GM23248 (cell line): ENCODE results near the gene MAST1. TPM values are rescaled to one million over a fixed set of nuclear protein-coding genes. Genes with fewer than 3 reads are reported as not detected.

Experiments
- DNase-seq: peaks from one replicate; pipeline ENCODE4 v3.0.0-alpha.2; 2015
- H2AFZ ChIP-seq: fragments of 200-600 bp; sonication (generic); 2 replicates; pipeline ENCODE4 v1.6.1; 2016; ENCODE audit warnings: antibody characterized with exemption
- H3F3A ChIP-seq: fragments of 200-600 bp; sonication (generic); 2 replicates; pipeline ENCODE4 v1.6.1; 2016; ENCODE audit warnings: mild to moderate bottlenecking, antibody characterized with exemption, mixed run types; ENCODE audit not compliant: insufficient read depth
- H3K27ac ChIP-seq: fragments of 200-600 bp; sonication (generic); 2 replicates; pipeline ENCODE4 v1.5.1; 2016; ENCODE audit warnings: mild to moderate bottlenecking
- H3K27me3 ChIP-seq: fragments of 200-600 bp; sonication (generic); replicated peaks from 2 replicates; pipeline ENCODE4 v1.6.1; 2016; ENCODE audit warnings: mild to moderate bottlenecking; ENCODE audit not compliant: insufficient read depth
- H3K36me3 ChIP-seq: fragments of 200-600 bp; sonication (generic); 2 replicates; pipeline ENCODE4 v1.6.1; 2016; ENCODE audit warnings: low read depth, mild to moderate bottlenecking
- H3K4me1 ChIP-seq: fragments of 200-600 bp; sonication (generic); 2 replicates; pipeline ENCODE4 v1.6.1; 2016; ENCODE audit warnings: mild to moderate bottlenecking; ENCODE audit not compliant: insufficient read depth
- H3K4me2 ChIP-seq: fragments of 200-600 bp; sonication (generic); one replicate; pipeline ENCODE4 v1.6.1; 2016; ENCODE audit warnings: mild to moderate bottlenecking; ENCODE audit not compliant: unreplicated experiment
- H3K4me3 ChIP-seq: fragments of 200-600 bp; sonication (generic); 2 replicates; pipeline ENCODE4 v1.5.1; 2016; ENCODE audit warnings: mild to moderate bottlenecking
- H3K79me2 ChIP-seq: fragments of 200-600 bp; sonication (generic); 2 replicates; pipeline ENCODE4 v1.6.1; 2016; ENCODE audit warnings: mild to moderate bottlenecking; ENCODE audit not compliant: insufficient read depth
- H3K9ac ChIP-seq: fragments of 200-600 bp; sonication (generic); 2 replicates; pipeline ENCODE4 v1.6.1; 2016; ENCODE audit warnings: mild to moderate bottlenecking
- H3K9me2 ChIP-seq: fragments of 200-600 bp; sonication (generic); 2 replicates; pipeline ENCODE4 v1.6.1; 2016; ENCODE audit warnings: mixed run types, mild to moderate bottlenecking, moderate library complexity; ENCODE audit not compliant: insufficient read depth
- H3K9me3 ChIP-seq: fragments of 200-600 bp; sonication (generic); one replicate; pipeline ENCODE4 v1.6.1; 2017; ENCODE audit warnings: low read depth
- H4K20me1 ChIP-seq: fragments of 200-600 bp; sonication (generic); 2 replicates; pipeline ENCODE4 v1.6.0; 2016; ENCODE audit not compliant: insufficient read depth
- EZH2 ChIP-seq: fragments of 200-600 bp; sonication (generic); IDR thresholded peaks from 2 replicates; pipeline ENCODE4 v1.6.1; 2018; ENCODE audit warnings: antibody characterized with exemption, mild to moderate bottlenecking; ENCODE audit not compliant: insufficient read depth, poor library complexity, severe bottlenecking
- EZH2phosphoT487 ChIP-seq: fragments of 200-600 bp; sonication (generic); IDR thresholded peaks from 2 replicates; pipeline ENCODE4 v1.6.1; 2018; ENCODE audit warnings: antibody characterized with exemption, moderate library complexity, mild to moderate bottlenecking, low read depth; ENCODE audit not compliant: insufficient read depth
- WGBS, 2 experiments: methylation state at CpG; one replicate each; pipeline ENCODE4 v1.1.6; 2015 to 2017; ENCODE audit warnings: low lambda C conversion rate in 2 of 2, low coverage in 1 of 2; ENCODE audit errors: missing lambda C conversion rate in 2 of 2; 5-methylcytosine and 5-hydroxymethylcytosine counted together
- in situ Hi-C: fragments of 300-500 bp; cut with MboI; formaldehyde crosslinking; loops from 2 replicates; pipeline ENCODE4 v1.15.0; 2020
- polyA plus RNA-seq: library from polyadenylated mRNA; unstranded; fragments of >200 nt; fragmentation: Nextera tagmentation; extraction: Ambion mirVana; gene quantifications from 2 replicates; pipeline ENCODE4 v1.2.1, GENCODE V29; 2016
- total RNA-seq: library from RNA; depleted of rRNA; stranded (reverse); fragments of >200 nt; shearing (Covaris generic); gene quantifications from 2 replicates; pipeline ENCODE4 v1.2.3, GENCODE V29; 2014

Gene MAST1
- total and polyA plus RNA-seq, 2 experiments from 2014 or later, result 0.24 TPM; not detected in 1

DNA sequence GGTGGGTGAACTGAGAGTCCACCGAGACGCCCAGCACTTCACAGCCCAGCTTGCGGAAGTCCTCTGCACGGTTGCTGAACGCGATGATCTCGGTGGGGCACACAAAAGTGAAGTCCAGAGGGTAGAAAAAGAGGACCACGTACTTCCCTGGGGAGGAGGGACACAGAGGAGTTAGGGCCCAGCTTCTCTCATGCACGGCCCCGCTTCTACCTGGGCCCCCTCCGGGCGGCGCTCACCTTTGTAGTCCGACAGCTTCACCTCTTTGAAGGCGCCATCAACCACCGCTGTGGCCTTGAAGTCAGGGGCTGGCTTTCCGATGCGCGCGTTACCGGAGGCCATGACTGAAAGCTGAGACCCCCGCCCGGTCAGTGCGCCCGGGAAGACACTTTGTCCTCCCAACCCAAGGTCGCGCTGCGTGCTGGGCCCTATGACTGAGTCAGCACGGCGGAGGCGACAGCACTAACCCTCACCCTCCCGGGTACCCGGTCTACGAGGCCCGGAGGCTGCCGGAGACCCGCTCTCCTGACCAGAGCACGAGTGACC lies 37.3 kb upstream of the MAST1 start:
- Histone ChIP-seq H2AFZ (peak overlapping the region; percentile 92), H3K79me2 (no peaks in the 10 kb centered on the region; the same call in 1 of the 2 replicates), H3K9ac (peak overlapping the region; percentile 83), H3K9me3 (no peaks in the 10 kb centered on the region), H3K4me1 (peaks cover 4% of the 10 kb centered on the region; the same call in 1 of the 2 replicates), H3K4me3 (peak overlapping the region; percentile 83), H3K36me3 (no peaks in the 10 kb centered on the region), H4K20me1 (no peaks in the 10 kb centered on the region), H3K27me3 (no peaks in the 10 kb centered on the region), H3K9me2 (no peaks in the 10 kb centered on the region), H3K4me2 (peak overlapping the region; percentile 95), H3F3A (peaks cover 17% of the 10 kb centered on the region; the same call in 1 of the 2 replicates), H3K27ac (no peak overlapping the region)
- DNase-seq, result peak; percentile 47
- TF ChIP-seq EZH2 (no peak), EZH2phosphoT487 (no peak)
- 11 to 14% methylated on average over 38 of the region's 38 CpGs for WGBS, 2 experiments
- in situ Hi-C loops, result no loop called here

DNA sequence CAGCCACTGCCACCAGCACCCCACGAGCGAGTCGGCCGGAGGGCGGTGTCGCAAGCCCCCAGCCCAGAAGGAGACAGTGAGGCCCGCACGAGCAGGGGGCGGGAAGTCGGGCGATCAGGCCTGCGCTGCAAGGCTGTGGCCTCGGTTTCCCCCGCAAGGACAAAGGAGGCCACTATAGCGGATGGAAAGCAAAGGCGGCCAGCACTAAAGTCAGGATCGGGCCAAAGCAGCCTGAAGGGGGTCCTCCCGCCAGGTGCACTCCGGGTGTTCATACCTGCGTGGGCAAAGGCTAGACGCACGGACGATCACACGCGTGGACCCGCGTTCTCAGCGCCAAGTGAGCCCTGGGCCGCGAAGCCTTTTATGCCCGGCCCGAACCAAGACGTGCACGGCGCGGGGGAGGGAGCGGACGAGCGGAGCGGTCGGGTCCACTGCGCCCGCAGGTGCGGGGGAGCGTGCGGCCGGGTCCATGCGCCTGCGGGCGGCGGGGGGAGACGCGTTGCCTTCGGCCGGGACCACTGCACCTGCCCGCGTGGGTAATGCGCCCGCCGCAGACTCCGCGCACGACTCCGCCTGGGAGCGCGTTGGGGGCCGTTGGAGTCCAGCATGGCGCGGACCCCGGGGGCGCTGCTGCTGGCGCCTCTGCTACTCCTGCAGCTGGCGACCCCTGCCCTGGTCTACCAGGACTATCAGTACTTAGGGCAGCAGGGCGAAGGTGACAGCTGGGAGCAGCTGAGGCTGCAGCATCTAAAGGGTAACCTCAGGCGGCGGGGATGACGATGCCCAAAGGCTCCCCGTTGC lies 36.6 kb upstream of the MAST1 start, which contains the start of the genes PRDX2 and THSD8:
Gene PRDX2 (minus strand): TSS at position 335 of the 801 bp plus-strand sequence. CDS start 539 bp downstream, outside the sequence.
Gene THSD8 (plus strand): TSS at position 604 of the 801 bp plus-strand sequence. CDS start 3 bp downstream, at position 607.
- 1% methylated on average over 62 to 66 of the region's 78 CpGs for WGBS, 2 experiments
- Histone ChIP-seq H4K20me1 (no peaks in the 10 kb centered on the region), H3F3A (0 out of 2 replicates have a peak, but pooled peaks cover 13% of the 10 kb centered on the region), H3K4me2 (peak within 1 kb of the TSS; percentile 95), H3K4me3 (peak within 1 kb of the TSS; percentile 83), H3K4me1 (no peaks in the 10 kb centered on the region), H3K27ac (no peak within 1 kb of the TSS), H3K27me3 (no peaks in the 10 kb centered on the region), H3K9me3 (no peaks in the 10 kb centered on the region), H3K79me2 (peaks cover 1% of the 10 kb centered on the region; the same call in 1 of the 2 replicates), H3K36me3 (no peaks in the 10 kb centered on the region), H3K9me2 (no peaks in the 10 kb centered on the region), H3K9ac (peak within 1 kb of the TSS; percentile 83), H2AFZ (peak within 1 kb of the TSS; percentile 92)
- in situ Hi-C loops, result no loop called here
- peak; percentile 86 for DNase-seq
- no peak for TF ChIP-seq EZH2phosphoT487
- no peak for TF ChIP-seq EZH2

DNA sequence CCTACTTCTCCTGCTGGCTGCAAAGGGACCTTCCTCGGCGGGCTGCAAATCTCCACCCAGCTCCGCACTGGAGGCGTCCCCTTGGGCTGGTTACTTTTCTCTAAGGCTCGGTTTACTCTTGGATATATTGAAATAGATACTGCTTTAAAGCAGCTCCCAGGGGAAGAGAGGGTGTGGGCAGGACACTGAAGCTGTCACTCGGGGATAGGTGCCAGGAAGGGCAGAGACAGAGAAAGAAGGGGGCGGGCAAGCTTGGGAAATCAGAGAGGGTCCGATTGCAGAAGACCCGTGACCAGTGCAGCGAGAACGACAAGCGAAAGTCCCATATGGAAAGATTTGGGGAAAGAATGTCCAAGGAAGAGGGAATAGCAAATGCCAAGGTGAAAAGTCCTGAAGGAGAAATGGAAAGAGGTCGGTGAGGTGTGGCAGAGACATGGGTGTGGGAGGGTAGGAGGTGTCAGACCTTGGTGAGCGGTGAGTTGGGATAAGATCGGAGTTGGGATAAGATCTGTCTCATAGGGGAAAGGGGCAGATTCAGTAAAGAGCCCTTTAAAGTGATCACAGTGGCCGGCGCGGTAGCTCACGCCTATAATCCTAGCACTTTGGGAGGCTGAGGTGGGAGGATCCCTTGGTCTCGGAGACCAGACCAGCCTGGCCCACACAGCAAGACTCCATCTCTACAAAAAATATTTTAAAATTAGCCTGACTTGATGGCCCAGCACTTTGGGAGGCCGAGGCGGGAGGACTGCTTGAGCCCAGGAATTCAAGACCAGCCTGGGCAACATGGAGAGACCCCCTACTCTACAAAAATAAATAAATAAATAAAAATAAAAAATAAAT lies 35.8 kb upstream of the MAST1 start:
- DNase-seq, result peak; percentile 48
- Histone ChIP-seq H4K20me1 (no peaks in the 10 kb centered on the region), H3K9me3 (no peaks in the 10 kb centered on the region), H3K4me3 (peak overlapping the region; percentile 83), H2AFZ (peak overlapping the region; percentile 92), H3K4me2 (peak overlapping the region; percentile 95), H3K79me2 (peaks cover 6% of the 10 kb centered on the region; the same call in 1 of the 2 replicates), H3K9me2 (no peaks in the 10 kb centered on the region), H3K4me1 (no peaks in the 10 kb centered on the region), H3K36me3 (no peaks in the 10 kb centered on the region), H3K9ac (peak overlapping the region; percentile 83), H3K27me3 (no peaks in the 10 kb centered on the region), H3F3A (0 out of 2 replicates have a peak, but pooled peaks cover 6% of the 10 kb centered on the region), H3K27ac (no peak overlapping the region)
- in situ Hi-C loops, result no loop called here
- TF ChIP-seq EZH2 (no peak), EZH2phosphoT487 (no peak)
- WGBS, 2 experiments, result 33 to 34% methylated on average over 22 of the region's 22 CpGs

- in situ Hi-C loops, result no loop called here
- WGBS, 2 experiments, result 94 to 95% methylated on average over 18 to 26 of the region's 26 CpGs
These were observed 34.3 kb upstream of the MAST1 start for GRCh38 chr19:12804051-12804450.

More at GRCh38 chr19:12804051-12804450, 34.3 kb upstream of the MAST1 start:
- no peak overlapping the region for H3K9ac ChIP-seq
- no peaks in the 10 kb centered on the region for H3K36me3 ChIP-seq
- H3K4me3 ChIP-seq, result no peak overlapping the region
- no peak for DNase-seq
- no peak for TF ChIP-seq EZH2
- no peak overlapping the region for H3K4me2 ChIP-seq
- no peaks in the 10 kb centered on the region for H3K27me3 ChIP-seq
- no peaks in the 10 kb centered on the region for H4K20me1 ChIP-seq
- peaks cover 6% of the 10 kb centered on the region; the same call in 1 of the 2 replicates for H3K79me2 ChIP-seq
- H3K9me2 ChIP-seq, result no peaks in the 10 kb centered on the region
- no peak overlapping the region for H2AFZ ChIP-seq
- H3K4me1 ChIP-seq, result no peaks in the 10 kb centered on the region
- H3K9me3 ChIP-seq, result no peaks in the 10 kb centered on the region
- H3F3A ChIP-seq, result 0 out of 2 replicates have a peak, but pooled peaks cover 6% of the 10 kb centered on the region
- H3K27ac ChIP-seq, result no peak overlapping the region
